WTC11 (cell line): ENCODE measurements around the gene CAMK2G. TPM values are rescaled to one million over a fixed set of nuclear protein-coding genes. Genes with fewer than 3 reads are reported as not detected.
"Not testable (repeated sequence)": the region's sequence is repeated elsewhere in the genome, so short reads cannot be mapped to it uniquely, and the experiment has no call there.

Experiments
- ATAC-seq: fragments of 200-7000 bp; cut with Tn5 transposase; 2 replicates; pipeline ENCODE4 v1.10.0; 2021; ENCODE audit warnings: mild to moderate bottlenecking, moderate library complexity
- CTCF ChIA-PET: fragments of 300-600 bp; sonication (Branson Sonifier 250); formaldehyde crosslinking; loops from one replicate; lab custom pipeline; 2021; ENCODE audit warnings: antibody characterized with exemption; lab: Charles Lee
- POLR2A ChIA-PET: fragments of 350-600 bp; sonication (Branson Sonifier 250); formaldehyde crosslinking; loops from one replicate; lab custom pipeline; 2021; ENCODE audit warnings: antibody characterized with exemption; lab: Charles Lee
- DNase-seq: peaks from one replicate; pipeline ENCODE4 v3.0.0; 2021; ENCODE audit warnings: low spot score
- H3K27ac Mint-ChIP-seq: 2 replicates; pipeline ENCODE4 v1.8.0; 2021; ENCODE audit warnings: mixed read lengths
- H3K27me3 Mint-ChIP-seq: 2 replicates; pipeline ENCODE4 v1.8.0; 2021; ENCODE audit warnings: low read depth, mild to moderate bottlenecking, moderate library complexity, mixed read lengths
- H3K36me3 Mint-ChIP-seq: 2 replicates; pipeline ENCODE4 v1.8.0; 2021; ENCODE audit warnings: mixed read lengths
- H3K4me1 Mint-ChIP-seq: 2 replicates; pipeline ENCODE4 v1.8.0; 2022; ENCODE audit warnings: mixed read lengths
- H3K4me3 Mint-ChIP-seq: 2 replicates; pipeline ENCODE4 v1.8.0; 2021; ENCODE audit warnings: mild to moderate bottlenecking, moderate library complexity, mixed read lengths
- H3K9me3 Mint-ChIP-seq: 2 replicates; pipeline ENCODE4 v1.8.0; 2021; ENCODE audit warnings: mixed read lengths
- CREB1 ChIP-seq: sonication (generic); formaldehyde crosslinking; IDR thresholded peaks from 2 replicates; pipeline ENCODE4 v1.8.0; 2023; ENCODE audit warnings: mild to moderate bottlenecking, missing genetic modification reagents
- GTF2I ChIP-seq: fragments of 250-450 bp; sonication (Bioruptor Pico); conservative IDR thresholded peaks from 2 replicates; pipeline ENCODE4 v1.4.0; 2021; ENCODE audit warnings: mild to moderate bottlenecking
- IRF2 ChIP-seq: sonication (generic); formaldehyde crosslinking; IDR thresholded peaks from 2 replicates; pipeline ENCODE4 v1.8.0; 2022; ENCODE audit warnings: low read depth, missing genetic modification reagents, borderline replicate concordance
- MAX ChIP-seq: sonication (generic); formaldehyde crosslinking; IDR thresholded peaks from 2 replicates; pipeline ENCODE4 v1.8.0; 2022; ENCODE audit warnings: mild to moderate bottlenecking, missing genetic modification reagents
- MYBL2 ChIP-seq: sonication (generic); formaldehyde crosslinking; IDR thresholded peaks from 2 replicates; pipeline ENCODE4 v1.8.1; 2023; ENCODE audit warnings: mild to moderate bottlenecking, moderate library complexity, missing genetic modification reagents
- NR2C2 ChIP-seq: sonication (generic); formaldehyde crosslinking; IDR thresholded peaks from 2 replicates; pipeline ENCODE4 v1.8.0; 2022; ENCODE audit warnings: mild to moderate bottlenecking, missing genetic modification reagents
- OVOL2 ChIP-seq: fragments of 250-450 bp; sonication (Bioruptor Pico); IDR thresholded peaks from 2 replicates; pipeline ENCODE4 v1.9.0; 2021; ENCODE audit warnings: mild to moderate bottlenecking, borderline replicate concordance
- RORB ChIP-seq: fragments of 250-450 bp; sonication (Bioruptor Pico); IDR thresholded peaks from 2 replicates; pipeline ENCODE4 v1.9.0; 2021; ENCODE audit warnings: mild to moderate bottlenecking
- ZNF138 ChIP-seq: sonication (generic); formaldehyde crosslinking; conservative IDR thresholded peaks from 2 replicates; pipeline ENCODE4 v1.8.1; 2022; ENCODE audit warnings: mild to moderate bottlenecking, moderate library complexity, missing genetic modification reagents
- ZNF263 ChIP-seq: sonication (generic); formaldehyde crosslinking; IDR thresholded peaks from 2 replicates; pipeline ENCODE4 v1.8.1; 2022; ENCODE audit warnings: low read depth, mild to moderate bottlenecking, moderate library complexity, missing genetic modification reagents
- ZNF416 ChIP-seq: fragments of 250-450 bp; sonication (Bioruptor Pico); IDR thresholded peaks from 2 replicates; pipeline ENCODE4 v1.9.0; 2021; ENCODE audit warnings: mild to moderate bottlenecking, inconsistent platforms
- ZNF423 ChIP-seq: fragments of 250-450 bp; sonication (Bioruptor Pico); IDR thresholded peaks from 2 replicates; pipeline ENCODE4 v2.1.2; 2022; ENCODE audit warnings: mild to moderate bottlenecking, moderate library complexity
- ZSCAN18 ChIP-seq: fragments of 250-450 bp; sonication (Bioruptor Pico); IDR thresholded peaks from 2 replicates; pipeline ENCODE4 v2.1.2; 2022; ENCODE audit warnings: mild to moderate bottlenecking, moderate library complexity
- total RNA-seq: library from RNA; stranded (reverse); gene quantifications from 3 replicates; pipeline ENCODE4 v1.2.3, GENCODE V29; 2021
- TF ChIP-seq, protein P1 (sequence below): sonication (generic); formaldehyde crosslinking; IDR thresholded peaks from 2 replicates; pipeline ENCODE4 v1.8.0; 2023; ENCODE audit warnings: missing genetic modification reagents
- TF ChIP-seq, protein P2 (sequence below): sonication (generic); formaldehyde crosslinking; IDR thresholded peaks from 2 replicates; pipeline ENCODE4 v1.8.0; 2022; ENCODE audit warnings: missing genetic modification reagents
- TF ChIP-seq, protein P3 (sequence below): fragments of 250-450 bp; sonication (Bioruptor Pico); IDR thresholded peaks from 2 replicates; pipeline ENCODE4 v1.9.0; 2021; ENCODE audit warnings: mild to moderate bottlenecking

Gene CAMK2G
- total RNA-seq, 1 experiment from 2014 or later, result 34.9 TPM

DNA sequence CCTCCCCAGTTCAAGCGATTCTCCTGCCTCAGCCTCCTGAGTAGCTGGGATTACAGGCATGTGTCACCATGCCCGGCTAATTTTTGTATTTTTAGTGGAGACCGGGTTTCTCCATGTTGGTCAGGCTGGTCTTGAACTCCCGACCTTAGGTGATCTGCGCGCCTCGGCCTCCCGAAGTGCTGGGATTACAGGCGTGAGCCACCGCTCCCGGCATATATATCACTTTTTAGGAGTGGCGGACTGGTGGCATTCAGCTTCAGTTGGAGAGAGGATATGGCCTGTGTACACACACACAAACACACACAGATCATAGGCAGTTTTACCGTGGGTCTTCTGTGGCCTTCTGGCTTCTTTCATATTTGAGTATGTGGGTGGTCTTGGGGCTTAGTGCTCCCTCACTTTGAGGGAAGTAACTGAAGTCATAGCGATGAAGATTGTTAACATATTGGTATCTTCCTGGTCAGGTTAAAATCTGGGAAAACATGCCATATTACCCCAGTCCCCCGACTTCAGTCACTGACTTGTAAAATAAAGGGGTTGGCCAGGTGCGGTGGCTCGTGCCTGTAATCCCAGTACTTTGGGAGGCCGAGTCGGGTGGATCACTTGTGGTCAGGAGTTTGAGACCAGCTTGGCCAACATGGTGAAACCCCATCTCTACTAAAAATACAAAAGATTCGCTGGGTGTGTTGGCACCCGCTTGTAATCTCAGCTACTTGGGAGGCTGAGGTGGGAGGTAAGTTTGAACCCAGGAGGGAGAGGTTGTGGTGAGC lies 87.1 kb downstream of the CAMK2G start:
- H3K36me3 Mint-ChIP-seq, result peaks cover 17% of the 10 kb centered on the region
- ChIA-PET POLR2A (interaction anchor here (0.6 to 1.2 kb wide), 3 partner anchors 14 to 24 kb away, joined by 3 to 5 read pairs (median 4); a partner anchor contains a TSS), CTCF (interaction anchor here (0.7 to 1.7 kb wide), 5 partner anchors 13 to 80 kb away, joined by 4 to 6 read pairs (median 4); a partner anchor contains a TSS)
- H3K27me3 Mint-ChIP-seq, ATAC-seq, H3K27ac Mint-ChIP-seq, H3K9me3 Mint-ChIP-seq, DNase-seq: not testable (repeated sequence)
- peaks cover 20% of the 10 kb centered on the region for H3K4me1 Mint-ChIP-seq
- peak overlapping the region; percentile 36 for H3K4me3 Mint-ChIP-seq

GRCh38 chr10:73786512-73786885 lies 87.9 kb downstream of the CAMK2G start:
- Mint-ChIP-seq H3K9me3 (no peaks in the 10 kb centered on the region), H3K36me3 (peaks cover 16% of the 10 kb centered on the region), H3K27ac (peak overlapping the region; percentile 50), H3K4me1 (peaks cover 20% of the 10 kb centered on the region), H3K4me3 (peak overlapping the region; percentile 77), H3K27me3 (no peaks in the 10 kb centered on the region)
- ChIA-PET POLR2A (interaction anchor here (0.5 to 1.2 kb wide), 4 partner anchors 14 to 316 kb away, joined by 3 to 5 read pairs (median 4); a partner anchor contains a TSS), CTCF (interaction anchor here (0.6 to 1.7 kb wide), 8 partner anchors 12 to 154 kb away, joined by 3 to 7 read pairs (median 4); a partner anchor contains a TSS)
- ATAC-seq, result no peak
- no peak for DNase-seq
- TF ChIP-seq ZSCAN18 (CRISPR knock-in tag), result no peak
- no peak for TF ChIP-seq RORB (CRISPR knock-in tag)
- TF ChIP-seq ZNF138 (CRISPR knock-in tag), result no peak
- no peak for TF ChIP-seq IRF2
- TF ChIP-seq GTF2I, result no peak
- no peak for TF ChIP-seq CREB1
- no peak for TF ChIP-seq NR2C2 (CRISPR knock-in tag)
- TF ChIP-seq OVOL2, result no peak
- no peak for TF ChIP-seq MAX (CRISPR knock-in tag)
- TF ChIP-seq, protein P1, sequence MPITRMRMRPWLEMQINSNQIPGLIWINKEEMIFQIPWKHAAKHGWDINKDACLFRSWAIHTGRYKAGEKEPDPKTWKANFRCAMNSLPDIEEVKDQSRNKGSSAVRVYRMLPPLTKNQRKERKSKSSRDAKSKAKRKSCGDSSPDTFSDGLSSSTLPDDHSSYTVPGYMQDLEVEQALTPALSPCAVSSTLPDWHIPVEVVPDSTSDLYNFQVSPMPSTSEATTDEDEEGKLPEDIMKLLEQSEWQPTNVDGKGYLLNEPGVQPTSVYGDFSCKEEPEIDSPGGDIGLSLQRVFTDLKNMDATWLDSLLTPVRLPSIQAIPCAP (CRISPR knock-in tag), result no peak
- TF ChIP-seq, protein P2, sequence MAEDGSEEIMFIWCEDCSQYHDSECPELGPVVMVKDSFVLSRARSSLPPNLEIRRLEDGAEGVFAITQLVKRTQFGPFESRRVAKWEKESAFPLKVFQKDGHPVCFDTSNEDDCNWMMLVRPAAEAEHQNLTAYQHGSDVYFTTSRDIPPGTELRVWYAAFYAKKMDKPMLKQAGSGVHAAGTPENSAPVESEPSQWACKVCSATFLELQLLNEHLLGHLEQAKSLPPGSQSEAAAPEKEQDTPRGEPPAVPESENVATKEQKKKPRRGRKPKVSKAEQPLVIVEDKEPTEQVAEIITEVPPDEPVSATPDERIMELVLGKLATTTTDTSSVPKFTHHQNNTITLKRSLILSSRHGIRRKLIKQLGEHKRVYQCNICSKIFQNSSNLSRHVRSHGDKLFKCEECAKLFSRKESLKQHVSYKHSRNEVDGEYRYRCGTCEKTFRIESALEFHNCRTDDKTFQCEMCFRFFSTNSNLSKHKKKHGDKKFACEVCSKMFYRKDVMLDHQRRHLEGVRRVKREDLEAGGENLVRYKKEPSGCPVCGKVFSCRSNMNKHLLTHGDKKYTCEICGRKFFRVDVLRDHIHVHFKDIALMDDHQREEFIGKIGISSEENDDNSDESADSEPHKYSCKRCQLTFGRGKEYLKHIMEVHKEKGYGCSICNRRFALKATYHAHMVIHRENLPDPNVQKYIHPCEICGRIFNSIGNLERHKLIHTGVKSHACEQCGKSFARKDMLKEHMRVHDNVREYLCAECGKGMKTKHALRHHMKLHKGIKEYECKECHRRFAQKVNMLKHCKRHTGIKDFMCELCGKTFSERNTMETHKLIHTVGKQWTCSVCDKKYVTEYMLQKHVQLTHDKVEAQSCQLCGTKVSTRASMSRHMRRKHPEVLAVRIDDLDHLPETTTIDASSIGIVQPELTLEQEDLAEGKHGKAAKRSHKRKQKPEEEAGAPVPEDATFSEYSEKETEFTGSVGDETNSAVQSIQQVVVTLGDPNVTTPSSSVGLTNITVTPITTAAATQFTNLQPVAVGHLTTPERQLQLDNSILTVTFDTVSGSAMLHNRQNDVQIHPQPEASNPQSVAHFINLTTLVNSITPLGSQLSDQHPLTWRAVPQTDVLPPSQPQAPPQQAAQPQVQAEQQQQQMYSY (CRISPR knock-in tag), result no peak
- TF ChIP-seq, protein P3, sequence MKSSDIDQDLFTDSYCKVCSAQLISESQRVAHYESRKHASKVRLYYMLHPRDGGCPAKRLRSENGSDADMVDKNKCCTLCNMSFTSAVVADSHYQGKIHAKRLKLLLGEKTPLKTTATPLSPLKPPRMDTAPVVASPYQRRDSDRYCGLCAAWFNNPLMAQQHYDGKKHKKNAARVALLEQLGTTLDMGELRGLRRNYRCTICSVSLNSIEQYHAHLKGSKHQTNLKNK (CRISPR knock-in tag), result no peak

DNA sequence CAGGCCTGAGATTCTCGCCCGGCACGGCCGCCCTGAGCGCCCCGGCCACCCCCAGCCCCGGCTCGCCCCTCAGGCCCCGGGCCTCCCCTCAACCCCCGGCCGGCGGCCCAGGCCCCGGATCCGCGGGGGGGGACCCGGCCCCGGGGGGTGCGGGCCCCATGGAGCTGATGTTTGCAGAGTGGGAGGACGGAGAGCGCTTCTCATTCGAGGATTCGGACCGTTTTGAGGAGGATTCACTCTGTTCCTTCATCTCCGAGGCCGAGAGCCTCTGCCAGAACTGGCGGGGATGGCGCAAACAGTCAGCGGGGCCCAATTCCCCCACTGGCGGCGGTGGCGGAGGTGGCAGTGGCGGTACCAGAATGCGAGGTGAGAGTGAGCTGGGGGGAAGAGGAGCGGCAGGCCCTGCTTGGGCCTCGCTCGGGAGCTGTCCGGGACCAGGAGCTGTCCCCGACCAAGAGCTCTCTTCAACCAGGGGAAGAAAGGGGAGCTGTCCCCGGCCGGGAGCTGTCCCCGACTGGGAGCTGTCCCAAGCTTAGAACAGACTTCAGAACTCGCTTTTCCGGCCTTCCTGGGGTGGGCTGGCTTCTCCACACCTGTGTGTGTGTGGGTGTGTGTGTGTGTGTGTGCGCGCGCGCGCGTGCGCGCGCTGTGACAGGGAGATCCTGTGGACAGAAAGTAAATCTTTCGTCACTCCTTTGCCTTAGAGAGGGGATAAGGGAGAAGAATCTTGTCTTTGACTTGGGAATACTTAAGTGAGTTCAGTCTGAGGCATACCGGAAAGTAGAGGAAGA lies 88.4 kb downstream of the CAMK2G start:
- ChIA-PET CTCF (interaction anchor here (0.6 to 1.7 kb wide), 10 partner anchors 11 to 155 kb away, joined by 3 to 7 read pairs (median 4); a partner anchor contains a TSS), POLR2A (interaction anchor here (0.5 to 1.2 kb wide), 3 partner anchors 13 to 316 kb away, joined by 3 to 4 read pairs (median 3); a partner anchor contains a TSS)
- peaks cover 24% of the 10 kb centered on the region for H3K4me1 Mint-ChIP-seq
- H3K27ac Mint-ChIP-seq, result peak overlapping the region; percentile 50
- peak; percentile 12 for ATAC-seq
- H3K4me3 Mint-ChIP-seq, result peak overlapping the region; percentile 99
- H3K36me3 Mint-ChIP-seq, result peaks cover 10% of the 10 kb centered on the region
- no peaks in the 10 kb centered on the region for H3K27me3 Mint-ChIP-seq
- peak; percentile 68; the same call in 1 of the 2 replicates for TF ChIP-seq ZNF263 (CRISPR knock-in tag)
- no peak for TF ChIP-seq ZNF416 (CRISPR knock-in tag)
- no peak for TF ChIP-seq MYBL2 (CRISPR knock-in tag)
- no peak for TF ChIP-seq ZNF423 (CRISPR knock-in tag)
- DNase-seq, result peak; percentile 43
- no peaks in the 10 kb centered on the region for H3K9me3 Mint-ChIP-seq
